Activated naive CD8-positive, alpha-beta T cell treated with anti-CD3 and anti-CD28 coated beads, Interleukin-2, amount 10 ng/mL, durations not matched to agents 7 days and 5 days (primary cell): ENCODE measurements around the gene SH3BP5. TPM values are rescaled to one million over a fixed set of nuclear protein-coding genes. Genes with fewer than 3 reads are reported as not detected.
"Not testable (repeated sequence)": the region's sequence is repeated elsewhere in the genome, so short reads cannot be mapped to it uniquely, and the experiment has no call there.

Source experiments
- ATAC-seq: fragments of 150-1000 bp; cut with Tn5 transposase; one replicate; pipeline ENCODE4 v1.10.0; 2021; ENCODE audit warnings: low read depth, moderate library complexity
- POLR2A ChIA-PET: fragments of 350-600 bp; sonication (Branson Sonifier 250); formaldehyde crosslinking; loops from one replicate; lab custom pipeline; 2021; ENCODE audit warnings: antibody characterized with exemption; lab: Charles Lee
- DNase-seq: peaks from one replicate; pipeline ENCODE4 v3.0.0; 2021
- H3K27ac Mint-ChIP-seq: one replicate; pipeline ENCODE4 v1.8.0; 2022; ENCODE audit warnings: mild to moderate bottlenecking, mixed read lengths
- H3K27me3 Mint-ChIP-seq: one replicate; pipeline ENCODE4 v1.8.0; 2022; ENCODE audit warnings: mild to moderate bottlenecking, moderate library complexity, mixed read lengths
- H3K36me3 Mint-ChIP-seq: one replicate; pipeline ENCODE4 v1.8.0; 2021; ENCODE audit warnings: mild to moderate bottlenecking, mixed read lengths
- H3K4me1 Mint-ChIP-seq: one replicate; pipeline ENCODE4 v1.8.0; 2021; ENCODE audit warnings: mixed read lengths
- H3K4me3 Mint-ChIP-seq: one replicate; pipeline ENCODE4 v1.8.0; 2022; ENCODE audit warnings: mild to moderate bottlenecking, moderate library complexity, mixed read lengths
- H3K9me3 Mint-ChIP-seq: one replicate; pipeline ENCODE4 v1.8.0; 2021; ENCODE audit warnings: mixed read lengths
- total RNA-seq, 2 experiments: library from RNA; stranded (reverse); gene quantifications; one replicate each; pipeline ENCODE4 v1.2.3, GENCODE V29; 2021

Gene SH3BP5, protein sequence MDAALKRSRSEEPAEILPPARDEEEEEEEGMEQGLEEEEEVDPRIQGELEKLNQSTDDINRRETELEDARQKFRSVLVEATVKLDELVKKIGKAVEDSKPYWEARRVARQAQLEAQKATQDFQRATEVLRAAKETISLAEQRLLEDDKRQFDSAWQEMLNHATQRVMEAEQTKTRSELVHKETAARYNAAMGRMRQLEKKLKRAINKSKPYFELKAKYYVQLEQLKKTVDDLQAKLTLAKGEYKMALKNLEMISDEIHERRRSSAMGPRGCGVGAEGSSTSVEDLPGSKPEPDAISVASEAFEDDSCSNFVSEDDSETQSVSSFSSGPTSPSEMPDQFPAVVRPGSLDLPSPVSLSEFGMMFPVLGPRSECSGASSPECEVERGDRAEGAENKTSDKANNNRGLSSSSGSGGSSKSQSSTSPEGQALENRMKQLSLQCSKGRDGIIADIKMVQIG
- 10 to 100 TPM; 12.7 to 12.9 TPM for total RNA-seq

DNA sequence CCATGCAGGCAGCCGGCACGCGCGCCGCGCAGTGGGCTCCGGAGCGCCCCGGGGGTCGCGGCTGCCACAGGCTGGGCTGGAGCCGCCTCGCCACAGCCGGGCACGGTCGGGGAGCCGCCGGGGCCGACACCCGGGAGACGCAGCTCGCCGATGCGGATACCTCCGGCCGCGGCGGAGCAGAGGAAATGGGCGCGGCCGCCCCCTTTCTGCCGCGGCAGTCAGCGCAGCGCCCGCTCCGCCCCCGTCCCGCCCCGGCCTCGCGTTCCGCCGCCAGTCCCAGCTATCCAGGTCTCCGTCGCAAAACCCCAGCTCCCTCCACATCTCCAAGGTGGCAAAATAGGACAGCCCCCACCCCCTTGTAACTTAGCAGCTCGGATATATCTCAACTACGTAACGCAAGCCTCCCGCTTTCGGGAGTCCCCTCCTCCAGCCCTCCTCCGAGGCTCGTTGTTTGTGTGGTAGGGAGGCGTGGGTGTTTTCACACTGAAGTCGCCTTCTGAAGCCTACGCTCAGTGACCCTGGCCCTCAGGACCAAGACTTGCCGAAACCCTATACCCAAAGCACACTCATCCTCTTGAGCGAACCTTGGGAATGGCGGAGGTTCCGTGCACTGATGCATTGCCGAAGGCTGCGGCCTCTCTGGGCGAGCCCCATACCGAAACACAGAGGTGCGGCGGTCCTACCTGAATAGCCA, at the start of gene SH3BP5:
Gene SH3BP5, minus strand, starts transcription at position 182 of the 694 bp plus-strand sequence. Its CDS starts 178 bp downstream, at position 4.
- ATAC-seq (peak; percentile 94), DNase-seq (peak; percentile 87)
- H3K4me3 Mint-ChIP-seq, result peak within 1 kb of the TSS; percentile 90
- POLR2A ChIA-PET, result interaction anchor here (0.7 to 1.2 kb wide), 6 partner anchors 10 to 65 kb away, joined by 3 to 7 read pairs (median 4); no protein-coding TSS in a partner anchor
- H3K27me3 Mint-ChIP-seq, result peaks cover 23% of the 10 kb centered on the region
- no peaks in the 10 kb centered on the region for H3K9me3 Mint-ChIP-seq
- H3K4me1 Mint-ChIP-seq, result peaks cover 29% of the 10 kb centered on the region
- H3K36me3 Mint-ChIP-seq, result peaks cover 7% of the 10 kb centered on the region
- peak within 1 kb of the TSS; percentile 71 for H3K27ac Mint-ChIP-seq

DNA sequence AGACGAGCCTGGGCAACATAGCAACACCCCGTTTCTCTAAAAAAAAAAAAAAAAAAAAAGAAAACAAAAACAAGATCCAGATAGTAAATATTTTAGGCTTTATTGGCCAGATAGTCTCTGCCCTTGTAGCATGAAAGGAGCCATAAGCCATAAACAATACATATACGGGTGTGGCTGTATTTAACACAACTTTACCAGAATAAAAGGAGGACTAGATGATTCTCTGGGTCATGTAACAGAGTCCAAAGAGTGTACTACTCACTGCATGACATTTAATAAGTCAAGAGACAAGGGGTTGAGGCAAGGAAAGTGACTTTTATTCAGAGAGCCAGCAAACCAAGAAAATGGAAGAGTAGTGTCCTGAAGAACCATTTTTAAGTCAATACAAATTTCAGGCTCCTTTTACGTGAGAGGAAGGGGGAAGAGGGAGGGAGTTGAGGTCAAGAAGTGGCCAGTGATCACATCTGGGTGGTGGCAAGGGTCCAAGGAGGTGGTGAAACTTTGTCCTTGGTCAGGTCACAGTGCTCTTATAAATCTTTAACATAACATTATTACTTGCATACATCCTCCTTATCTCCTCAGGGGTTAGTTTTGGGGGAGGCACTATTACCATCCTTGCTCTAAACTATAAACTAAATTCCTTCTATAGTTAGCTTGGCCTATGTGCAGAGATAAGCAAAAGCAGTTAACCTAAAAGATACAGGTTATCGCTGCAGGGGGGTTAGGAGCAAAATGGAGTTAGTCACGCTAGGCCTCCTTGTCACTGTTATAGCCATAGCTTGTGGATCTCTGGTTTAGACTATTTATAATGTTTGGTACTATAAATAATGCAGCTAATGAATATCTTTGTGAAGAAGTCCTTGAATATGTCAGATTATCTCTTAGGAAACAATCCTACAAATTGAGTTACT, 48.8 kb upstream of the SH3BP5 start:
- H3K36me3 Mint-ChIP-seq, result peaks cover 3% of the 10 kb centered on the region

DNA sequence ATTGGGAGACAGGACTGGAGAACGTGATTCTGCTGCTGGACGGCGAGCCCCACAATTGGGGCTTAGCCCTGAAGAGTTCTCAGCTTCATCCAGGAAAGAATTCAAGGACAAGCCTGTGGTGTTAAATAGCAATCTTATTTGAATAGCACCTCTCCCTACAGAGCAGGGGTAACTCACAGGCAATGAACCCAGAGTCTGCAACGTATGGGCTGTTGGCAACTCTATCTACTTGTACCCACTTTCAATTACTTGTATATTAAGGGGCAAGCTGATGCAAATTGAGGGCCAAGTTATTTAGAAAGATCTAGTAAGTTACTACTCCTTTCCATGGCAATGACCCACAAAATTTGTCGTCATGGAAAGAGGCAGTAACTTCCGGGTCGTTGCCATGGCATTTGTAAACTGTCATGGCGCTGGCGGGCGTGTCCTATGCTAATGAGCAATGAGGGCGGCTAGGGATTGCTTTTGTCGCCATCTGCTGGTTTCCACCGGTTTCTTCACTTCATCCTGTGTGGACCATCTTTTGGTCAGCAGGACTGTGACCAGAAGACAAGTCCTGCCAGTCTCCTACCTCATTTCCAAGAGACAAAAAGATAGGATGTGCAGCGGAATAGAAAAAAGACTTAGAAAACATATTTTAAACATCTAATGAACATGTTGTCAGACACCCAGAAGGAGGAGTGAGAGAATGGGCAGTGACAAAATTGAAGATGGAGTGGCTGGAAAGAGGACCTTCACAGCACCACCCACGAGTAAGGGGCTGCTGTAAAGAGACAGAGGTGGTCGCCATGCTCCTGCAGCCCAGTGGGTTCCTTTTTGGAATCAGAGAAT, 45.8 kb upstream of the SH3BP5 start:
- Mint-ChIP-seq H3K4me3 (no peak overlapping the region), H3K27ac (peak overlapping the region; percentile 44), H3K4me1 (peaks cover 6% of the 10 kb centered on the region), H3K9me3 (no peaks in the 10 kb centered on the region), H3K27me3 (no peaks in the 10 kb centered on the region), H3K36me3 (no peaks in the 10 kb centered on the region)
- DNase-seq (peak; percentile 86), ATAC-seq (peak; percentile 91)
- POLR2A ChIA-PET, result interaction anchor here (0.8 kb wide), 1 partner anchor 110 kb away, joined by 3 read pairs; no protein-coding TSS in a partner anchor

More for the DNA sequence above, 48.8 kb upstream of the SH3BP5 start:
- Mint-ChIP-seq H3K4me1 (peaks cover 8% of the 10 kb centered on the region), H3K27me3 (peaks cover 3% of the 10 kb centered on the region), H3K9me3 (peaks cover 6% of the 10 kb centered on the region), H3K4me3 (no peak overlapping the region), H3K27ac (no peak overlapping the region)
- DNase-seq, result no peak
- ATAC-seq, result no peak
- POLR2A ChIA-PET, result no interaction called here

DNA sequence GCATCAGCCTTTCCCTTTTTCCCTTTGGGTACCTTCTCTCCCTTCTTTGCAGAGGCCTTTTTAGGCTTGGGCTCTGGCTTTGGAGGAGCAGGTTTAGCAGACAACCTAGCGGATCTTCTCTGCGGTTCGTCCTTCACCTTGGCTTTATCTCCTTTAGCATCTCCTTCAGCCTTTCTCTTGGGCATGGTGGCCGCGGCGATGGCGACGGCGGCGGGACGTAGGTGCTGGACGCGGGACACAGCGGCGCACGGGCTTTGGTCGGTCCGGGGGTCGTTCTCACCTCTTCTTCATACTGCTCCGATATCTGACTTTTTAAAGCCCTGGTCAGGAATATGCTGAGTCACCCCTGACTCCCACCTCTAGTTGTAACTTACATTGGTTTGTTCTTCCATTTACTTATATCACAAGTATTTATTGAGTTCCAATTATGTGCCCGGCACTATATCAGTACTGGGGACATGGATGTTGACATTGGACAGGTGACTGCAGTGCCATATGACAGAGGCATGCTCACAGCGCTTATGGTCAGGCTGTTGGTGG, 43.1 kb upstream of the SH3BP5 start:
- POLR2A ChIA-PET, result no interaction called here
- ATAC-seq (no peak), DNase-seq (no peak)
- peaks cover 6% of the 10 kb centered on the region for H3K4me1 Mint-ChIP-seq
- no peaks in the 10 kb centered on the region for H3K9me3 Mint-ChIP-seq
- no peaks in the 10 kb centered on the region for H3K36me3 Mint-ChIP-seq
- peaks cover 6% of the 10 kb centered on the region for H3K27me3 Mint-ChIP-seq
- no peak overlapping the region for H3K27ac Mint-ChIP-seq
- H3K4me3 Mint-ChIP-seq, result no peak overlapping the region

DNA sequence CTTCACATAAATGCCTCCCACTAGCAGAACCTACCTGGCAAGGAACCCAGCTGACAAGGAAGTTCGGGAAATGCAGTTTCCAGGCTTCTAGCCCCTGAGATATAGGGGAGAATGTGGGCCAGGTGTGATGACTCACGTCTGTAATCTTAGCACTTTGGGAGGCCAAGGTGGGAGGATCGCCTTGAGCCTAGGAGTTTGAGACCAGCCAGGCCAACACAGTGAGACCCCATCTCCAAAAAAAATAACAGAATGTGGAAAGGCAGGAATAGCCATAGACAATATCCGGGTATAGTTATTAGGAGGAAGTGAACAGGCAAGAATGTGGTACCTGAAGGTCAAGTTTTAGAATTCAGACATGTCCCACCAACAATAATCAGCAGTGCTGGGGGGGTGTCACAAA, 40.5 kb upstream of the SH3BP5 start:
- ATAC-seq, result no peak
- H3K27me3 Mint-ChIP-seq, result peaks cover 17% of the 10 kb centered on the region
- no peak overlapping the region for H3K4me3 Mint-ChIP-seq
- no peaks in the 10 kb centered on the region for H3K9me3 Mint-ChIP-seq
- no peak for DNase-seq
- POLR2A ChIA-PET, result no interaction called here
- no peak overlapping the region for H3K27ac Mint-ChIP-seq
- H3K4me1 Mint-ChIP-seq, result peaks cover 4% of the 10 kb centered on the region
- H3K36me3 Mint-ChIP-seq, result no peaks in the 10 kb centered on the region

DNA sequence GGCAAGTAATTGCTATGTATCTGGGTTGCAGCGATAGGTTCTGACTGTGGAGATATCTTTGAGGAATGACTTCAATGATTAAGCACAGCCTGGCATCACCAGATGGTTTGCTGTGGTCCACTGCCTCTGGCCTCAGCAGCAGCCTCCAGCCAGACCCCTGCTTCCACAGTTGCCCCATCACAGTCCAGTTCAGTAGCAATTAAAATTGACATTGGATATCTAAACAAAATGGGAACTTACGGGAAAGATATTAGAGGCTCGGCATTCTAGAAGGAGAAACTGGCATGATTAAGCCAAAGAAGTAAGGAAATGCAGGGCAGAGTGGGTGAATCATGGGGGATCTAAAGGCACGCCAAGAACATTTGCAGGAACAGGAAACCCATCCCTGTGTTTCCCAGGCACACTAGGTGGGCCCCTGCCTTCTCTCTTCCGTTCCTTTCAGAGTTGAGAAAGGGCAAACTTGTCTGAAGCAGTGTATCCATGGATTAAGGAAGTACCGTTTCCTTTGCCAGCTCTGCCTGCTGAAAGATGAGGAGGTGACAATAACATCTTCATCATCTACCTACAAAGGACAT, 36.3 kb upstream of the SH3BP5 start:
- Mint-ChIP-seq H3K4me1 (peaks cover 8% of the 10 kb centered on the region), H3K4me3 (no peak overlapping the region), H3K27ac (no peak overlapping the region), H3K9me3 (no peaks in the 10 kb centered on the region), H3K27me3 (peaks cover 17% of the 10 kb centered on the region), H3K36me3 (no peaks in the 10 kb centered on the region)
- POLR2A ChIA-PET, result no interaction called here
- no peak for ATAC-seq
- DNase-seq, result no peak

DNA sequence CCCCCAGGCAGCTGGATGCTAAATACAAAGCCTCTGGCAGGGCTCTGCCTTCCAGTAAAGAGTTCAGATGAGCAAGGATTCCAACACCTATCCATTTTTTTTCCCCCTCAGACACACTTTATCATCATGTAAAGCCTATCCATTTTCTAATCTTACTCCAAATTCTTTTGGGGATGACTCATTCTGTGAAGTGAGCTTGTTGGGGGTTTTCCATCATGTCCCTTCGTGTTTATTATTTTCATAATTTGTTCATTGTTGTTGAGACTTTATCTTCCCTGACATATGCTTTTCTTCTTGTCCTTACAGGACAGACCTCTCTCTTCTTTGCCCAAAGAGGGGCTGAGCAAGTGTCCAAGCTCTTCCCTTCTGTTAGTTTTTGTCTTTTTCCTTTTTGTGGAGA, 34.7 kb upstream of the SH3BP5 start:
- no peaks in the 10 kb centered on the region for H3K36me3 Mint-ChIP-seq
- no peak for ATAC-seq
- no peak overlapping the region for H3K4me3 Mint-ChIP-seq
- no peak for DNase-seq
- no peak overlapping the region for H3K27ac Mint-ChIP-seq
- POLR2A ChIA-PET, result no interaction called here
- H3K4me1 Mint-ChIP-seq, result peaks cover 12% of the 10 kb centered on the region
- H3K9me3 Mint-ChIP-seq, result no peaks in the 10 kb centered on the region
- H3K27me3 Mint-ChIP-seq, result peaks cover 17% of the 10 kb centered on the region

DNA sequence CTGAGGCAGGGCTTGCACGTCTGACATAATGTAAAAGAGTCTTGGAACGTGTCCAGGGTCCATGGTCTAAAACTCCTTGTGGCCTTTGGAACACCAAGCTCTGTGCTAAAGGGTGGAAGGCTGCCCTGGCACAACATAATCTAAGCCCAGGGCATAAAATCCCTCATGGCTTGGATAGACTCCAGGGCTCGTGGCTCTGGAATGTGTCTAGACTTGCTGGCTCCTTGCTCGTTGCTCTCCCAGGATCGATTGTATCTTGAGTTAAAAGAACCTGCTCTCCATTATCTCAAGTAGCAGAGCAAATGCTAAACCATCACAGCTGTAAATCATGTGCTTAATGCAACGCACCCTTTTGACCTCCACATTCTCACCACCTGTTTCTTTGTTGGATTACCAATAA, 31.7 kb upstream of the SH3BP5 start:
- H3K27ac Mint-ChIP-seq, ATAC-seq, POLR2A ChIA-PET, H3K4me3 Mint-ChIP-seq, H3K9me3 Mint-ChIP-seq, DNase-seq, H3K36me3 Mint-ChIP-seq: not testable (repeated sequence)
- H3K27me3 Mint-ChIP-seq, result peaks cover 11% of the 10 kb centered on the region
- peaks cover 27% of the 10 kb centered on the region for H3K4me1 Mint-ChIP-seq

DNA sequence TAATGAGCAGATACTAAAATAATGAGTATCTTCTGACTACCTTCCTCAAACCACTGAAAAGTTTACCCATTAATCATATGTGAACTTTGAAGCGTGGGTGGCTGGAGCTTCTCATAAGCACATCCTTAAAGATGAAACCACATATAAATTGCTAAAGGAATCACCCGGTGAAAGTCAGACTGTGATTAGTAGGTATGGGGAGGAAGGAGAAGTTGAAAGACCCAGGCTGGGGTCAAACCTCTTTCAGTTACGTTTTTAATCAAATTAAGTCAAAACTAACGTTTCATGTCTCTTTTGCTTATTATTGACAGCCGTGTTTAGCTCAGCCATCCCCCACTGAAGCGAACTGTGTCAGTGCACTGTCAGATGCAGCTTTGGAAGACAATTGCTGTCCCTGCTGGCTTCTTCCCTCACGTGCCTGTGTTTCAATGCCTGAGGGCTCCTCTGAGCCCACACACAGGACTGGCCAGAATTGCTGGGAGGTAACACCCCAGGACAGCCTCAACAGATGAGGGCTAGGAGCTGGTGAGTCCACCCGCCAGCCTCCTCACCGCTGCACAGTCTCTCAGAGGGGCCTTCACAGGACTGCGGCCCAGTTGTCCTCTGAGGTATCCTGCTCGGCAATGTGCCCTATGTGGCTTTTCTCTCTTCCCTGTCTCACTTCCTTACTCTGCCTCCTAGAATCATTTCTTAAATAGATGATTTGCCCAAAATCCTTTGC, 29.3 kb upstream of the SH3BP5 start:
- H3K4me3 Mint-ChIP-seq, result no peak overlapping the region

DNA sequence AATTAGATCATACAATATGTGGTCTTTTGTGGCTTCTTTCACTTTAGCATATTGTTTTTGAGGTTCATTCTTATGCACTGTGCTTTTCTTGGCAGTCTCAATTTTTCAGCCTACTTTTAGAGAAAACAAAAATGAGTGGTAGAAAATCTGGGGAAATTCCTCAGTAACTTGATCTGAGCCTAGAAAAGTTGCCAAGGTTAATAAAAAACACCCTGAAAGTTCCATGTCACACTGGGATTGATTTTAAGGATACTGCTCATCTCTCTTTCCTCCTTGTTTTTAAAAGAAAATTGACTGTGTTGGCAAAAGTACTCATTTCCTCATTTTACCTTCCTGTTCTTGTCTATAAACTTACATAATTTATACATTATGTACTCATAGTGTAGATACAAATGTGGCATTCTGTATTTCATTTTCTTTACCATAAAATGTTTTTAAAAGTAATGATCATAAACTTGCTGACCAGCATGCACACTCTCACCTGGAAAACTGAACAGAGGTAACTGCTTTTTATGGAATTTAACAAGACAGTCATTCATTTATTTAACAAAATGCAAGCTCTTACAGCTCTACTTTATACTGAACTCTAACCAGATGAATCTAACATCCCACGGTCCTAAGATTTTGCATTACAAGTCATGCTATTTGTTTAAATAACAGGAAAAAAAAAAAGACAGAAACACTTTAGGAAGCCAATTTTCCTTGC, 28.6 kb upstream of the SH3BP5 start:
- POLR2A ChIA-PET, result no interaction called here
- no peak for DNase-seq
- Mint-ChIP-seq H3K27ac (peak overlapping the region; percentile 10), H3K36me3 (peaks cover 2% of the 10 kb centered on the region), H3K4me3 (no peak overlapping the region), H3K4me1 (peaks cover 30% of the 10 kb centered on the region), H3K9me3 (no peaks in the 10 kb centered on the region), H3K27me3 (peaks cover 2% of the 10 kb centered on the region)
- ATAC-seq, result no peak

More for the DNA sequence above, 29.3 kb upstream of the SH3BP5 start:
- Mint-ChIP-seq H3K36me3 (peaks cover under 1% of the 10 kb centered on the region), H3K4me1 (peaks cover 23% of the 10 kb centered on the region), H3K27ac (no peak overlapping the region), H3K27me3 (peaks cover 2% of the 10 kb centered on the region), H3K9me3 (no peaks in the 10 kb centered on the region)
- ATAC-seq, result peak; percentile 45
- peak; percentile 33 for DNase-seq
- POLR2A ChIA-PET, result no interaction called here
